Measurements from ENCODE around the gene IGF2BP3.
"Not testable (repeated sequence)": the region's sequence is repeated elsewhere in the genome, so short reads cannot be mapped to it uniquely, and the experiment has no call there.

Gene IGF2BP3

DNA sequence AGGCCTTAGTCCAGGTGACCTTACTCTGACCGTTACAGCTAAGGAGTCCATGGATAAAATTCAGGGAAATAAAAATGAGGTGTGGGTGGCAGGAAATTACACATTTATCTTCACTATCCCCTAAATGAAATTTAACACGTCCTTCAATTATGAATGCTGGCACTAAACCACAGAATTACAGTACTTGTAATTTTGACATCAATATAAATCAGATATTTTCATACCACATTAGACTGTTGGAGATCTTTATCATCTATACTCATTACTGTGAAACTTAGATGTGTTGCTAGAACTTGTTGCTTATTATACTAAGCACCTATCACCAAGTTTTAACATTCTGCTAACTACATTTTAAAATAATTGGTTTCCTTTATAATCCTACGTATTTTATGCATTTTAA lies 51.1 kb downstream of the IGF2BP3 start:
- DNase-seq: no peak

DNA sequence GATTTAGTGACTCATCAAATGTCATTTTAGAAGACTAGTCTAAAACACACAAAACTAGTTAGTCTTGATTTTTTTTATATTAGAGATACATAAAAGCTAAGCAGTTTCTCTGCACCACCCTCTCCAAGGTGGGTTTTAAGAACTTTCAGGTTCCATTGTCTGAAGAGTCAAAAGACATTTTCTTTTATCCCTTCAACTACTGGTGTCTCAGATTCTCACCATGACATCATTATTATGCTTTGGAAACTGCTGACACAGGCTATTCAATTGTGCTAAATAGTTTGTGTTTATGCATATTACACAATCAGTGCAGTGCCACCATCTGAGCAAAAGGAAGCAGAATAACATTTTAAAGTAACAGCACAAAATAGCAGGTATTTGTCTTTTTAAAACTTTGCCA lies 52.2 kb downstream of the IGF2BP3 start:
- DNase-seq: no peak

DNA sequence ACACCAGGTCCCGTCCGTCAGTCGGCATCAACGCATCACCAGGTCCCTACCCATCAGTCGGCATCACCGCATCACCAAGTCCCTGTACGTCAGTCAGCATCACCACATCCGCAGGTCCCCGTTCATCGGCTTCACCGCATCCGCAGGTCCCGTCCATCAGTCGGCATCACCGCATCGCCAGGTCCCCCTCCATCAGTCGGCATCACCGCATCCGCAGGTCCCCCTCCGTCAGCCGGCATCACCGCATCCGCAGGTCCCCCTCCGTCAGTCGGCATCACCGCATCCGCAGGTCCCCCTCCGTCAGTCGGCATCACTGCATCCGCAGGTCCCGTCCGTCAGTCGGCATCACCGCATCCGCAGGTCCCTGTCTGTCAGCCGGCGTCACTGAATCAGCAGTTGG lies 55.1 kb downstream of the IGF2BP3 start:
- no peak for DNase-seq

DNA sequence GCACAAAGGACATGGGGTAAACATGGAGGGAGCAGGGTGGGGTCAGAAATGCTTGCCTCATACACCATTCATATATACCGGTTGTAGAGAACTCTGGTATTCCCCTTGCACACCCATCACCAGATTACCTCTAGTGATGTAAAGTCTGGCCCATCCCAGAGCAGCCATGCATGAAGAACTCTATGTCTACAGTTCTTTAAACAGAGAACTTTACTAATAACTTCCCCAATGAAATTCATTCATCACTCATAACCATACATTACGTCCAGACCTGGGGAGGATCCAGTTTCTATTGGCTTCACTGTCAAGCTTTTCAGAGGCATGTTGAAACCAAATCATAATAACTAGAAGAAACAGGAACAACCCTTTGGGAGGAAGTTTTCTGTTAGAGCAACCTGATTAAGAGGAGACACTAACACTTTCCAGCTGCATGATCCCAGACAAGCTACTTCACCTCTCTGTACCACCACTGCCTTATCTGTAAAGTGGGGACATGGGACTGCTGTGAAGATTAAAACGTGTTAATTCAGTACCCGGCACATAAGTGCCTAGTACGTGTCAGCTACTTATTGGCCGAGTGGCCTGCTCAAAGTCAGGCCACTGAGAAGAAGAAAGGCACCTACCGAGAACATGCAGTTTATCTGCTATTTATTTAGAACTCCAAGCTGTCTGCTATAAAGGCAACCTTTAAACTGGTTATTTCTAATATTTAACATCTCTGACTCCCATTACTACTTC lies 59.7 kb downstream of the IGF2BP3 start:
- DNase-seq: no peak

DNA sequence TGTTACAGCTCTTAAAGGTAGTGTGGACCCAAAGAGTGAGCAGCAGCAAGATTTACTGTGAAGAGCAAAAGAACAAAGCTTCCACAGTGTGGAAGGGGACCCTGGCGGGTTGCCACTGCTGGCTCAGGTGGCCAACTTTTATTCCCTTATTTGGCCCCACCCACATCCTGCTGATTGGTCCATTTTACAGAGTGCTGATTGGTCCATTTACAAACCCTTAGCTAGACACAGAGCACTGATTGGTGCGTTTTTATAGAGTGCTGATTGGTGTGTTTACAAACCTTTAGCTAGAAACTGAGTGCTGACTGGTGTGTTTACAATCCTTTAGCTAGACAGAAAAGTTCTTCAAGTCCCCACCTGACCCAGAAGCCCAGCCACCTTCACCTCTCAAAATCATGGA lies 63.7 kb downstream of the IGF2BP3 start:
- DNase-seq: not testable (repeated sequence)

DNA sequence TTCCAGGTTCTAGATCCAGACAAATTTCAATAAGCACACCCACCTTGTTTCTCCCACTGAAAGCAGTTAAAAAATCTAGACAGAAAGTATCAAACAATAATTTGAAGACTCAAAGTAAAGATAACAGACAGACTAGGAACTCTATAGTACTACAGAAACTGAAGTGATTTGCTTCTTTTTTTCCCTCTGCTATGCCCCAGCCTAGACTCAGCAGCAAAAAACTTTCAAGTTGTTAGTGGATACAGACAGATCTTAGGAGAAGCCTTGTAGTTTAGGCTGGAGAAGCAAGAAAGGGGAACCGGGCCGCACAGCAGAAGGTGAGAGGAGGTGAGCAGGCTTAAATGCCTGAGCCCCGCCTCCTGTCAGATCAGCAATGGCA lies 65.1 kb downstream of the IGF2BP3 start:
- no peak for DNase-seq

DNA sequence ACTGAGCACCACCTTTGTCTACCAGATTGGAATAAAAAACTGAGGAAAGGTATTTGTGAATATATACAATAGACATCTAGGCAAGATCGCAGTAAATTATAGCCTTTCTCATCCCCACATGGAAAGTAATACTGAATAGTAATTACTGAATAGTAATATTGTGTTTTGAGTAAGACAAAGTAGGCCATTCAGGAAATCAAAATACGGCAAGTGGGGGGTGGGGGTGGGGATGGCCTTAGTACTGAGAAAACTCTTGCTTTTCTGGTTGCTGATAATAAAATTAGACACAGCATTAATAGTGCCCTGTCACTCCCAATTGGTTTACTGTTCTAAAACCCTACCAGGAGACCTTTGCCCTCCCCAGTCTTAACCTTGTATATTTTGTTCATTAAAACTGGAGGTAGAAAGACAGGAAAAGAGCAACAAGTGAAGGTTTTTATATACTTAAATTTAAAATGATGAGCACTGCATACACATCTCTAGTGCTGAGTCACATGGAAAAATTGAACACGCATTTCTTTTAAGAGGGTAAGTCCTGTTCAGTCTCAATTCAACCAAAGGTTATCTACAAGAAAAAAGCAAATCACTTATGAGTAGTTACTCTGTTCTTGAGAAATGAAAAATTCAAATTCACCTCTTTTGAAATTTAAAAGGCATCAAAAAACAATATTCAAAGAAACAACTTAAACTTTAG lies 65.6 kb downstream of the IGF2BP3 start:
- no peak for DNase-seq

DNA sequence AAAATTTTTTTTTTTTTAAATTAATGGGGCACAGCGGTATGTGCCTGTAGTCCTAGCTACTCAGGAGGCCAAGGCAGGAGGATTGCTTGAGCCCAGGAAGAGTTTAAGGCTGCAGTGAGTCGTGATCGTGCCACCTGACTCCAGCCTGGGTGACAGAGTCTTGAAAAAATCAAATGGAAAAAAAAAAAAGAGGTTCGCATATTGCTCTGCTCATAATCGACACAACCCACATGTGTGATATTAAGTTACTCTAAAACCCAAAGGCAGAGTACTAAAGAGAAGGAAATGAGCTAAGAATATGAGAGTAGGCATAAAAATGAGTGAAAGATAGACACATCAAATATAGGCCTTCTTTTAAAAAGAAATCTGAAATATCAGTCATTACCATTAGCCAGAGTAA lies 66.3 kb downstream of the IGF2BP3 start:
- DNase-seq: no peak

DNA sequence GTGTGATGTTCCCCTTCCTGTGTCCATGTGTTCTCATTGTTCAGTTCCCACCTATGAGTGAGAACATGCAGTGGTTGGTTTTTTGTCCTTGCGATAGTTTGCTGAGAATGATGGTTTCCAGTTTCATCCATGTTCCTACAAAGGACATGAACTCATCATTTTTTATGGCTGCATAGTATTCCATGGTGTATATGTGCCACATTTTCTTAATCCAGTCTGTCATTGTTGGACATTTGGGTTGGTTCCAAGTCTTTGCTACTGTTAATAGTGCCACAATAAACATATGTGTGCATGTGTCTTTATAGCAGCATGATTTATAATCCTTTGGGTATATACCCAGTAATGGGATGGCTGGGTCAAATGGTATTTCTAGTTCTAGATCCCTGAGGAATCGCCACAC lies 72.2 kb downstream of the IGF2BP3 start:
- DNase-seq: not testable (repeated sequence)

DNA sequence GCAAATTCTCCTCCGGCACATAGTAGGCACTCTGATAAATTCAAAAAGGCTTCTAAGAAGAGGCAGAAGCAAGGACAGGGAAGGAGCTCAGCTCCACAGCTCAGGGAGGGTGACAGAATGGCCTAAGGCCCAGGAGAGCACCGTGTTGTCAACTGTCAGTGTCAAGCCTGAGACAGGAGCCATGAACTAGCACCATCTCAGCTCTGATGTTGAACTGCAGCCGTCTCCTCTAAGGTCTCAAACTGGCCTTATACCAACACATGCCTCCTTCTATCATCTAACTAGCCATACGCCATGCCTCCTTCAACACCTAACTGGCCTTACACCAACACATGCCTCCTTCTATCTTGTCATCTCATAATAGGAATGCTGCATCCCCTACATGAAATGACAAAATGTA lies 73.0 kb downstream of the IGF2BP3 start:
- DNase-seq: no peak

DNA sequence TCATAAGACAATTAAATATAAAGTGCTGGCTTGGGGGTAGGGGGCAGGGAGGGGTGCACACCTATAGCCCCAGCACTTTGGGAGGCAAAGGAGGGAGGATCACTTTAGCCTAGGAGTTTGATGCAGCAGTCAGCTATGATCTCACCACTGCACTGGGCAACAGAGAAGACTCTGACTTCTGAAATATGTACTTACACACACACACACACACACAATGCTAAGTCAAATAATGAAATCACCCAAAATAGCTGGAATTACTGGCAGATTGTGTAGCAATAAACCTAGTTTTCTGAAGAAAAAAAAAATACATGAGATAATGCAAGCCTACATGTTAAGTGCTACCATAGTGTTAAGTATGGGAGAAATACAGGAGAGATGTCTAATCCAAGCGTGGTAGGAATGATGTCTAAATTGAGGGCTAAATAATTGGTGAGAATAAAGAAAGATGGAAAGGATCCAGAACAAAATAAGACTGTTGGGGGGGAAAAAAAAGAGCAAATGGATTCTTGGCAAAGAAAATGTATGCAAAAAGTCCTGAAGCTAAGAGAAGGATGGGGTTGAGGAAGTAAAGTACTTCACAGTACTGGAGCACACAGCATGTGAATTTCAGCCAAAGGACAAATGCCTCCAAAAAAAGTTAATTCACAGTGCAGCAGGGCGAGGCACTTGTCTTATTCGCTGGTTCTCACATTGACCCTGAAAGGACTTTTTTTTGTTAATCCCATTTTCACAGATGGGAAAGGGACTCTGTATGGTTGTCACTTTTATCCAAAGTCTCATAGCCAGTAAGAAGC lies 73.9 kb downstream of the IGF2BP3 start:
- no peak for DNase-seq

DNA sequence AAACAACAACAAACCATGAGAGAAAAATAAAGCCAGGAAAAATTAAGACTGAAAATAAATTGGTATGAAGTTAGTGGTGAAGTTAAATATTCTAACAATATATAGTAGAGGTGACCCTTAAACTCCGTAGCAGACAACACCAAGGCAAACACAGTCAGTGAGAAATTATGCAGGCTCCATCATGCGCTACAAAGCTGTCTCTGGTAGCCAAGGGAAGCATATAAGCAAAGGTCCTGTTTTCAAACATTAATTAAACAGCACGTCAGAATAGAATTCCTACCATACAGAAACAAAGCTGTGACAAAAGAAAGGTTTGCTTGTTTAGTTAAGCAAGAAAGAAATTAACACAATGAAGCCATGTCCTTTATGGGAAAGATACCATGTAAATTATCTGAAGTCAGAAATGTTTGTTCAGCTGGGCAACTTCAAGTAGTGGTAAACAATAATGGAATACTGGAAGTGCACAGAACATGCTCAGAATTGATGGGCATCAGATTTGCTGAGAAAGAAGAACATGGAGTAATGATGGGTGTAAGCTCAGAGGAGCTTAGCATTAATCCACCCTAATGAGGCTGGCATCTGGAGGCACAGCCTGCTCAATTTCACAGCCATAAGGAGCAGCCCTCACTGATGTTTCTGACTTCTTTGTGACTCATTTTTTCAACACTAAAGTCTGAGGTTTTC lies 75.7 kb downstream of the IGF2BP3 start:
- DNase-seq: no peak

DNA sequence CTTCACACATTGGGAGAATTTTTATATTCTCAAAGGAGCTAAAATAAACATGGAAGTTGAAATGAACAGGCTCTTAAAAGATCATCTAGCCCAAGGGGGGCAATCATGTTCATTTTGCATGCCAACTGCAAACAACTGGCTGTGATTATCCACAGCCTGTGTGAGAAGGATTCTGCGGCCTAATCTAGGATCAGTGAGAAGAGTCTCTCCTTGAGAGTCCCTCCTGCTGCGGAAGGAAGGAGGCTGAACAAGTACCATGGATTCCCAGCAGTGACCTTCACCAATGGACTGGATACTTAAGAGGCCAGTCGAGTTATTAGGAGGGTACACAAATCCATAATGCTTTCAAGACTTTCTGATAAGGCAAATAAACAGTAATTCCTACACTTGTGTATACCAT lies 76.7 kb downstream of the IGF2BP3 start:
- DNase-seq: no peak

DNA sequence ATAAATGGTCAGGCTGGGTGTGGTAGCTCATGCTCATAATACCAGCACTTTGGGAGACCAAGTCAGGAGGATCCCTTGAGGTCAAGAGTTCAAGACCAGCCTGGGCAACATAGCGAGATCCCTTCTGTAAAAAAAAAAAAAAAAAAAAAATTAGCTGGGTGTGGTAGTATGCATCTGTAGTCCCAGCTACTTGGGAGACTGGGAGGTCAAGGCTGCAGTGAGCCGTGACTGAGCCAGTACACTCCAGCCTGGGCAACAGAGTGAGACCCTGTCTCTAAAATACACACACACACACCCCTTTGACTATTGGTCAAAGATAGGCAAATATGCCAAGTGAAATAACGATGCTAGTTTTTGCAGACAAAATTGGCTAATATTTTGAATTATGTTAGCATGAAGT lies 80.6 kb downstream of the IGF2BP3 start:
- no peak for DNase-seq

DNA sequence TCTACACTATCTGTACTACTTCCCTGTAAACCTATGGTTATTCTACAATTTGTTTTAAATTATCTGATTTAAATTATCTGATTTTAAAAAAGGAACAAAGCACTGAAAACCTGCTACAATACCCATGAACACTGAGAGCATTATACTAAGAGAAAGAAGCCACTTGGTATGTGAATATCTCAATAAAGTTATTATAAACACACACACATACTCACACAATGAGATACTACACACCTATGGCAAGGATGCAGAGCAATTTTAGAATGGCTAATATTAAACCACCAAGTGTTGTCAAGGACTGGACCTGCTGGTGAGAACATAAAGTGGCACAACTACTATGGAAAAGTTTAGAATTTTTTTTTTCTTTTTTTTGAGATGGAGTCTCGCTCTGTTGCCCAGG lies 82.7 kb downstream of the IGF2BP3 start:
- no peak for DNase-seq

DNA sequence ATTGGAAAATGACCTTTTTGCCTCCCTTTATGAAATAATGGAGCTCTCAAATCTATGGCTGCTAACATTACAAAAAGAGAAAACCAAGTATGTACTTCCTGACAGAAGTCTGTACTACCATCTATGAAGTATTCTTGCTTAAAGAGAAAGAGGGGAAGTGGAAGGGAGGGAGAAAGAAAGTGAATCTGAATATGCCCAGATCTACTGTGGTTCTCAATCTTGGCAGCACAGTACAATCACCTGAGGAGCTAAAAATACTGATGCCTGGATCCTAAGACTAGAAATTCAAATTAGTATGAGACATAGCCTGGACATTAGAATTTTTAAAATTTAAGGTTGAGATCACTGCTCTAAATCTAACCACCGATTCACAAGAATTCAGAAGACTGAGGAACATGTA lies 85.2 kb downstream of the IGF2BP3 start:
- no peak for DNase-seq

DNA sequence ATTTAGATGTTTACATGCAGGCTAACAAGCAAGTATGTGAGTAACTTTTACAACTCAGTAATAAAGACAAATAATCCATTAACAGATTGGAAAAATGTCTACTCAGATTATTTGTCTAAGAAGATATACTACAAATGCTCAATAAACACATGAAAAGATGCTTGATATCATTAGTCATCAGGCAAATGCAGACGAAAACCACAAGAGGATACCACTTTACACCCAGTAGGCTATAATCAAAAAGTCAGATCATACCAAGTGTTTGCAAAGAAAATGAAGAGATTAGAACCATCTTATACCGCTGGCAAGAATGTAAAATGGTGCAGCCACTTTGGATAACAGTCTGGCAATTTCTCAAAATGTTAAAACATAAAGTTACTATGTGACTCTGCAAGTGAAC lies 87.1 kb downstream of the IGF2BP3 start:
- no peak for DNase-seq

DNA sequence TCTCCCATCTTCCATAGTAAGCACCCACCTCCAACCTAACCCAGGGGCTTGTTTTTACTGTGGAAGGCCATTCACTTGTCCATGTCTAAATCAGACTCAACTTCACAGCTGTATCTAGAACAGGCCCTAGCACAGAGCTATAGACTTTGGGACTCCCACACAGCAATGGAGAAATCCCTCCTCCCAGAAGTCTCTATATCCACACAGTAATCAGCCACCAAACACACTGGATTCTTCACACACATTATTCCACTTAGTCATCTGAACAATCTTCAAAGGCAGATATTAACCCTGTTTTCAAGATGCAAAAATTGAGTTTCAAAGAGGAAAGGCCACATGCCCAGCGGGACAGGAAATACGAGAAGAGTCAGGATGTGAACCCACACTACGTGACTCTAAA lies 89.3 kb downstream of the IGF2BP3 start:
- DNase-seq: no peak

DNA sequence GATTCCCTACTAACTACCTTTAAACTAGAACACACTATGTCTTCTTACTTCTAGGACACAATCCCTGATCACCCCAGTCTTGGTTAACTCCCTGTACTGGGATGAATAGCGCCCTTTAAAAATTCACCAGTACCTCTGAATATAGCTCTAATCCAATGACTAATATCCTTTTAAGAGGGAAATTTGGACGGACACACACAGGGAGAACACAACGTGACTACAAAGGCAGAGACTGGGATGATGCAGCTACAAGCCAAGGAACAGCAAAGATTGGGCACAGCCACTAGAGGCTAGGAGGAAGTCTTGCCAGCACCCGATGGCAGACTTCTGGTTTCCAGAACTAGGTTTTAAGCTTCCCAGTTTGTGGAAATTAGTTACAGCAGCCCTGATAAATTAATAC lies 89.7 kb downstream of the IGF2BP3 start:
- no peak for DNase-seq

DNA sequence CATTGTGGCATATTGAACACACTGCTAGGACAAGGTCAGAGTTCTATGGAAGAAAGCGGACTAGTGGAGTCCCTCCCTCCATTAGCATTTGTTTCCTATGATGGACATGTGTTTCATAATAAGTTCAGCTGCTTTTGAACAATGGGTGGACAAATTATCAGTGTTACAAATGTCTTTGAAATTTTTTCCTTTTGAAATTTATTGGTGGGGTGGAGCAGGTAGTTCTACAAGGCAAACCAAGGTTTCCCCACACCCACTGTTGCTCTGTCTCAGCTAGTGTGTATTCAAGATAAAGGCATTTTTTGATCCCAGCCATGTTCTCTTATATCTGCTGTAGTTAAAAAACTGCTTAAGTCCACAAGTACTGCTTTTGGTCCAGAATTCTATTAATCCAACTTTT lies 91.3 kb downstream of the IGF2BP3 start:
- no peak for DNase-seq

DNA sequence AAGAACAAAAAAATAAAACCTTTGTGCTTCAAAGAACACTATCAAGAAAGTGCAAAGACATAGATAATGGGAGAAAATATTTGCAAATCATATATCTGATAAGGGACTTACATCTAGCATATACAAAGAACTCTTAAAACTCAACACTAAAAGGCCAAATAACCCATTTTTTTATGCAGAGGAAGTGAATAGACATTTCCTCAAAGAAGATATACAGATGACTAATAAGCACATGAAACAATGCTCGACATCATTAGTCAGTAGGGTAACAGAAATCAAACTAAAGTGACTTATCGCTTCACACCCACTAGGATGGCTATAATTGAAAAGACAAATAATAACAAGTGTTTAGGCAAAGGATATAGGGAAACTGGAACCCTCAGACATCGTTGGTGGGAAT lies 93.2 kb downstream of the IGF2BP3 start:
- DNase-seq: no peak

DNA sequence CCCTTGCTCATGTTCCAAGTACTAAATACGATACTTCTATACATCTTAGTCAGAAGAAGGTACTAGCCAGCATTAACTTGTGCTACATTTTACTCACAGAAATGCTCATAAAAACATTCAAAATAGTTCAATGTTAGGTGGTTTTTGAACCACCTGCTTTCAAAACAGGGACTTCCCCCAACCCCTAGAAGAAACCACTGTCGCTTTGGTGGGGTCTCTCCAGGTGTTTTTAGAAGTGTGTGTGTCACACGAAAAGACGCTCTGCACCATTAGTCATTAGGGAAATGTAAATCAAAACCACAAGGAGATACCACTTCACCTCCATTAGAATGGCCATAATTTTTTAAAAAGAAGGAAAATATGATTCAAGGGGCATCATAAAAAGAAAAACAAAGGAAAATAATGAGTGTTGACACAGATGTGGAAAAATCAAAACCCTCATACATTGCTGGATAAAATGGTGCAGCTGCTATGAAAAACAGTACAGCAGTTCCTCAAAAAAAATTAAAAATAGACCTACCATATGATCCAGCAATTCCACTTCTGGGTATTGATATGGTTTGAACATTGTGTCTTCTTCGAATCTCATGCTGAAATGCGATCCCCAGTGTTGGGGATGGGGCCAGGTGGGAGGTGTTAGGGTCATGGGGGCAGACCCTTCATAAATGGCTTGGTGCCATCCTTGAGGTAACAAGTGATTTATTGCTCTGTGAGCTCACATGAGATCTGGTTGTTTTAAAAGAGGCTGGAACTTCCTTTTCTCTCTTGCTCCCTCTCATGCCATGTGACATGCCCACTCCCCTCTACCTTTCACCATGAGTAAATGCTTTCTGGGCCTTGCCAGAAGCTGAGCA lies 96.9 kb downstream of the IGF2BP3 start:
- no peak for DNase-seq

DNA sequence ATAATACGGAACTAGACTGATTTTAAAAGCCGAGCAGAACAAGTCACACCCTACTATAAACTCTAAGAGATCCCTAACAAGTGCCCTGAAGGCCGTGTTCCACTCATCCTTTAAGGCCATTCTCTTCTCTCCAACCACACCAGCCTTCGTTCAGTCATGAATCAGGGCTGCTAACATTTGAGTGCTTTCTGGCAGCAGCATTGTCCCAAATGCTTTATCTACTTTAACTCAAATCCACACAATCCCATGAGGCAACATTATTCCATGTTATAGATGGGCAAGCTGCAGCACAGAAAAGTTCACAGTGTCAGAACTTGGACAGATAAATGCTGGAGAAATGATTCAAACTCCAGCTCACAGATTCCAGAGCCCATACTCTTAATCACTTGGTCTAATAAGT lies 97.7 kb downstream of the IGF2BP3 start:
- no peak for DNase-seq

Measured in KG1 (cell line).